Neural progenitor cell (in vitro differentiated cells): ENCODE results near the gene DOCK11. TPM values are rescaled to one million over a fixed set of nuclear protein-coding genes. Genes with fewer than 3 reads are reported as not detected.

Experiments used
- DNase-seq: peaks from one replicate; pipeline ENCODE4 v3.0.0-alpha.2; 2016; ENCODE audit warnings: low spot score
- H2AFZ ChIP-seq: fragments of 200-600 bp; sonication (generic); replicated peaks from 2 replicates; pipeline ENCODE4 v1.6.1; 2016; ENCODE audit warnings: antibody characterized with exemption
- H3F3A ChIP-seq: fragments of 200-600 bp; sonication (generic); 2 replicates; pipeline ENCODE4 v1.6.1; 2016; ENCODE audit warnings: antibody characterized with exemption, low read depth
- H3K27ac ChIP-seq: fragments of 200-600 bp; sonication (generic); 2 replicates; pipeline ENCODE4 v1.5.1; 2016; ENCODE audit warnings: mild to moderate bottlenecking
- H3K27me3 ChIP-seq: fragments of 200-600 bp; sonication (generic); 2 replicates; pipeline ENCODE4 v1.6.1; 2016; ENCODE audit warnings: mild to moderate bottlenecking, moderate library complexity
- H3K36me3 ChIP-seq: fragments of 200-600 bp; sonication (generic); 2 replicates; pipeline ENCODE4 v1.5.1; 2016
- H3K4me1 ChIP-seq: fragments of 200-600 bp; sonication (generic); 2 replicates; pipeline ENCODE4 v1.6.1; 2016; ENCODE audit warnings: mixed run types
- H3K4me2 ChIP-seq: fragments of 200-600 bp; sonication (generic); 2 replicates; pipeline ENCODE4 v1.6.1; 2016
- H3K4me3 ChIP-seq: fragments of 200-600 bp; sonication (generic); 2 replicates; pipeline ENCODE4 v1.5.1; 2016
- H3K79me2 ChIP-seq: fragments of 200-600 bp; sonication (generic); 2 replicates; pipeline ENCODE4 v1.6.1; 2016; ENCODE audit warnings: low read depth
- H3K9ac ChIP-seq: fragments of 200-600 bp; sonication (generic); 2 replicates; pipeline ENCODE4 v1.6.1; 2016
- H3K9me3 ChIP-seq: fragments of 200-600 bp; sonication (generic); 2 replicates; pipeline ENCODE4 v1.5.1; 2016; ENCODE audit warnings: low read depth
- H4K20me1 ChIP-seq: fragments of 200-600 bp; sonication (generic); 2 replicates; pipeline ENCODE4 v1.6.1; 2016; ENCODE audit warnings: low read depth
- H3K27ac Mint-ChIP-seq: 3 replicates; pipeline ENCODE4 v1.8.0; 2021; ENCODE audit warnings: mixed read lengths
- H3K27me3 Mint-ChIP-seq: 2 replicates; pipeline ENCODE4 v1.8.0; 2022; ENCODE audit warnings: low read depth, mild to moderate bottlenecking, inconsistent platforms, moderate library complexity, mixed read lengths; ENCODE audit not compliant: insufficient read depth
- H3K36me3 Mint-ChIP-seq: 3 replicates; pipeline ENCODE4 v1.8.0; 2021; ENCODE audit warnings: mixed read lengths
- H3K4me1 Mint-ChIP-seq: 3 replicates; pipeline ENCODE4 v1.8.0; 2021; ENCODE audit warnings: mixed read lengths
- H3K4me3 Mint-ChIP-seq: 3 replicates; pipeline ENCODE4 v1.8.0; 2021; ENCODE audit warnings: mild to moderate bottlenecking, moderate library complexity, mixed read lengths
- H3K9me3 Mint-ChIP-seq: 3 replicates; pipeline ENCODE4 v1.8.0; 2020; ENCODE audit warnings: mixed read lengths
- CTCF ChIP-seq: fragments of 200-600 bp; sonication (generic); IDR thresholded peaks from 2 replicates; pipeline ENCODE4 v1.5.1; 2017; ENCODE audit warnings: antibody characterized with exemption, mild to moderate bottlenecking
- EZH2 ChIP-seq: fragments of 200-600 bp; sonication (generic); IDR thresholded peaks from 2 replicates; pipeline ENCODE4 v1.6.1; 2017; ENCODE audit warnings: antibody characterized with exemption, mild to moderate bottlenecking, moderate library complexity
- EZH2phosphoT487 ChIP-seq: fragments of 200-600 bp; sonication (generic); IDR thresholded peaks from 2 replicates; pipeline ENCODE4 v1.6.1; 2017; ENCODE audit warnings: antibody characterized with exemption
- total RNA-seq: library from RNA; depleted of rRNA; stranded (reverse); fragments of >200 nt; gene quantifications from 2 replicates; pipeline ENCODE4 v1.2.3, GENCODE V29; 2015; ENCODE audit warnings: low replicate concordance

The DOCK11 gene
- total RNA-seq, 1 donor from 2014 or later: 20.9 TPM

- Histone ChIP-seq H3F3A (no peaks in the 10 kb centered on the region), H2AFZ (no peak overlapping the region), H3K9me3 (no peaks in the 10 kb centered on the region), H3K4me2 (no peak overlapping the region), H3K4me1 (no peaks in the 10 kb centered on the region), H3K27ac (no peak overlapping the region), H4K20me1 (no peaks in the 10 kb centered on the region), H3K4me3 (no peak overlapping the region), H3K79me2 (no peaks in the 10 kb centered on the region), H3K9ac (no peak overlapping the region), H3K27me3 (no peaks in the 10 kb centered on the region), H3K36me3 (no peaks in the 10 kb centered on the region)
- H3K4me1 Mint-ChIP-seq: peaks cover 24% of the 10 kb centered on the region
- no peak for DNase-seq
- no peaks in the 10 kb centered on the region for H3K27me3 Mint-ChIP-seq
- no peak for TF ChIP-seq EZH2
- no peak for TF ChIP-seq CTCF
- no peak for TF ChIP-seq EZH2phosphoT487
- peak overlapping the region; percentile 50 for H3K27ac Mint-ChIP-seq
- no peak overlapping the region for H3K4me3 Mint-ChIP-seq
- peaks cover 3% of the 10 kb centered on the region for H3K36me3 Mint-ChIP-seq
- peaks cover 3% of the 10 kb centered on the region for H3K9me3 Mint-ChIP-seq
Observed at GRCh38 chrX:118520216-118521206, 24.9 kb downstream of the DOCK11 start.

- TF ChIP-seq EZH2: no peak
- TF ChIP-seq CTCF: no peak
- TF ChIP-seq EZH2phosphoT487: no peak
- Histone ChIP-seq H2AFZ (no peak overlapping the region), H3K4me3 (no peak overlapping the region), H3K9ac (no peak overlapping the region), H3K4me2 (no peak overlapping the region), H3K79me2 (no peaks in the 10 kb centered on the region), H3K27me3 (no peaks in the 10 kb centered on the region), H3K9me3 (no peaks in the 10 kb centered on the region), H3K36me3 (no peaks in the 10 kb centered on the region), H4K20me1 (no peaks in the 10 kb centered on the region), H3K27ac (no peak overlapping the region), H3F3A (no peaks in the 10 kb centered on the region), H3K4me1 (no peaks in the 10 kb centered on the region)
- peaks cover 32% of the 10 kb centered on the region for H3K4me1 Mint-ChIP-seq
- H3K36me3 Mint-ChIP-seq: peaks cover 3% of the 10 kb centered on the region
- peaks cover 1% of the 10 kb centered on the region for H3K27me3 Mint-ChIP-seq
- DNase-seq: no peak
- H3K9me3 Mint-ChIP-seq: peaks cover 3% of the 10 kb centered on the region
- no peak overlapping the region for H3K4me3 Mint-ChIP-seq
- no peak overlapping the region for H3K27ac Mint-ChIP-seq
Observed at GRCh38 chrX:118521435-118521834, 25.8 kb downstream of the DOCK11 start.

- no peaks in the 10 kb centered on the region for H3K27me3 ChIP-seq
- Mint-ChIP-seq H3K4me1 (peaks cover 36% of the 10 kb centered on the region), H3K27me3 (peaks cover 2% of the 10 kb centered on the region), H3K4me3 (no peak overlapping the region), H3K36me3 (peaks cover 3% of the 10 kb centered on the region), H3K27ac (no peak overlapping the region), H3K9me3 (peaks cover 3% of the 10 kb centered on the region)
- H3F3A ChIP-seq: no peaks in the 10 kb centered on the region
- H3K9me3 ChIP-seq: no peaks in the 10 kb centered on the region
- no peaks in the 10 kb centered on the region for H3K4me1 ChIP-seq
- H3K27ac ChIP-seq: no peak overlapping the region
- no peaks in the 10 kb centered on the region for H3K79me2 ChIP-seq
- no peak overlapping the region for H3K9ac ChIP-seq
- H4K20me1 ChIP-seq: no peaks in the 10 kb centered on the region
- no peak overlapping the region for H3K4me3 ChIP-seq
- no peaks in the 10 kb centered on the region for H3K36me3 ChIP-seq
- H2AFZ ChIP-seq: no peak overlapping the region
- TF ChIP-seq CTCF (no peak), EZH2phosphoT487 (no peak), EZH2 (no peak)
- no peak overlapping the region for H3K4me2 ChIP-seq
- DNase-seq: no peak
Observed at GRCh38 chrX:118522230-118522926, 26.8 kb downstream of the DOCK11 start.
